ENCODE results near the gene NPY5R.

Gene NPY5R

GRCh38 chr4:163367651-163368050, 24.0 kb downstream of the NPY5R start:
- Histone ChIP-seq H3K4me3 (ENCODE audit: severe bottlenecking) (no peak overlapping the region), H3K36me3 (ENCODE audit: low read depth) (no peaks in the 10 kb centered on the region), H3K27me3 (ENCODE audit: insufficient read depth, poor library complexity, severe bottlenecking) (peaks cover 3% of the 10 kb centered on the region), H3K4me1 (ENCODE audit: insufficient read depth, poor library complexity, severe bottlenecking) (no peaks in the 10 kb centered on the region), H3K27ac (ENCODE audit: poor library complexity, severe bottlenecking) (no peak overlapping the region), H3K9me3 (ENCODE audit: severe bottlenecking) (no peaks in the 10 kb centered on the region)
- no peak for DNase-seq (ENCODE audit: low spot score)
- ATAC-seq (ENCODE audit: low read depth) = no peak
- TF ChIP-seq CTCF (IDR thresholded peaks at IDR 0.05; ENCODE audit: poor library complexity, severe bottlenecking) = no peak

- Histone ChIP-seq H3K36me3 (ENCODE audit: low read depth) (no peaks in the 10 kb centered on the region), H3K27ac (ENCODE audit: poor library complexity, severe bottlenecking) (no peak overlapping the region), H3K9me3 (ENCODE audit: severe bottlenecking) (no peaks in the 10 kb centered on the region), H3K4me1 (ENCODE audit: insufficient read depth, poor library complexity, severe bottlenecking) (no peaks in the 10 kb centered on the region), H3K4me3 (ENCODE audit: severe bottlenecking) (no peak overlapping the region), H3K27me3 (ENCODE audit: insufficient read depth, poor library complexity, severe bottlenecking) (peaks cover 3% of the 10 kb centered on the region)
- TF ChIP-seq CTCF (IDR thresholded peaks at IDR 0.05; ENCODE audit: poor library complexity, severe bottlenecking) = no peak
- ATAC-seq (ENCODE audit: low read depth) = no peak
- DNase-seq (ENCODE audit: low spot score) = no peak
Measured at GRCh38 chr4:163372029-163372428, 28.3 kb downstream of the NPY5R start.

- ATAC-seq (ENCODE audit: low read depth) (no peak), DNase-seq (ENCODE audit: low spot score) (no peak)
- H3K27ac ChIP-seq (ENCODE audit: poor library complexity, severe bottlenecking) = no peak overlapping the region
- no peak for TF ChIP-seq CTCF (IDR thresholded peaks at IDR 0.05; ENCODE audit: poor library complexity, severe bottlenecking)
- no peaks in the 10 kb centered on the region for H3K27me3 ChIP-seq (ENCODE audit: insufficient read depth, poor library complexity, severe bottlenecking)
- no peak overlapping the region for H3K4me3 ChIP-seq (ENCODE audit: severe bottlenecking)
- H3K4me1 ChIP-seq (ENCODE audit: insufficient read depth, poor library complexity, severe bottlenecking) = no peaks in the 10 kb centered on the region
- H3K36me3 ChIP-seq (ENCODE audit: low read depth) = no peaks in the 10 kb centered on the region
- no peaks in the 10 kb centered on the region for H3K9me3 ChIP-seq (ENCODE audit: severe bottlenecking)
Measured at GRCh38 chr4:163378661-163379060, 35.0 kb downstream of the NPY5R start.

- DNase-seq (ENCODE audit: low spot score) (no peak), ATAC-seq (ENCODE audit: low read depth) (no peak)
- H3K27me3 ChIP-seq (ENCODE audit: insufficient read depth, poor library complexity, severe bottlenecking) = no peaks in the 10 kb centered on the region
- H3K4me3 ChIP-seq (ENCODE audit: severe bottlenecking) = no peak overlapping the region
- H3K9me3 ChIP-seq (ENCODE audit: severe bottlenecking) = no peaks in the 10 kb centered on the region
- no peaks in the 10 kb centered on the region for H3K36me3 ChIP-seq (ENCODE audit: low read depth)
- no peak overlapping the region for H3K27ac ChIP-seq (ENCODE audit: poor library complexity, severe bottlenecking)
- H3K4me1 ChIP-seq (ENCODE audit: insufficient read depth, poor library complexity, severe bottlenecking) = no peaks in the 10 kb centered on the region
- TF ChIP-seq CTCF (IDR thresholded peaks at IDR 0.05; ENCODE audit: poor library complexity, severe bottlenecking) = no peak
Measured at GRCh38 chr4:163380703-163381102, 37.0 kb downstream of the NPY5R start.

- no peak for DNase-seq (ENCODE audit: low spot score)
- H3K9me3 ChIP-seq (ENCODE audit: severe bottlenecking) = no peaks in the 10 kb centered on the region
- H3K36me3 ChIP-seq (ENCODE audit: low read depth) = no peaks in the 10 kb centered on the region
- no peak overlapping the region for H3K4me3 ChIP-seq (ENCODE audit: severe bottlenecking)
- H3K4me1 ChIP-seq (ENCODE audit: insufficient read depth, poor library complexity, severe bottlenecking) = no peaks in the 10 kb centered on the region
- ATAC-seq (ENCODE audit: low read depth) = no peak
- H3K27me3 ChIP-seq (ENCODE audit: insufficient read depth, poor library complexity, severe bottlenecking) = no peaks in the 10 kb centered on the region
- TF ChIP-seq CTCF (IDR thresholded peaks at IDR 0.05; ENCODE audit: poor library complexity, severe bottlenecking) = no peak
- no peak overlapping the region for H3K27ac ChIP-seq (ENCODE audit: poor library complexity, severe bottlenecking)
Measured at GRCh38 chr4:163382178-163382869, 38.6 kb downstream of the NPY5R start.

All from RWPE2 (cell line).